ENCODE measurements around the gene MBNL2. TPM values are rescaled to one million over a fixed set of nuclear protein-coding genes. Genes with fewer than 3 reads are reported as not detected.

Gene MBNL2
- polyA plus RNA-seq, 4 donors: 59.5 to 70.3 (median 67.7) TPM

- no peak for DNase-seq (ENCODE audit: low read depth in 4 of 4, low spot score in 3 of 4)
Measured at GRCh38 chr13:97317933-97318332, 95.8 kb downstream of the MBNL2 start.

GRCh38 chr13:97318532-97318931 lies 96.4 kb downstream of the MBNL2 start:
- no peak for DNase-seq (ENCODE audit: low read depth in 4 of 4, low spot score in 3 of 4)

- DNase-seq (ENCODE audit: low read depth in 4 of 4, low spot score in 3 of 4): no peak
Measured at GRCh38 chr13:97319113-97319720, 97.1 kb downstream of the MBNL2 start.

GRCh38 chr13:97321101-97321500 lies 99.0 kb downstream of the MBNL2 start:
- DNase-seq (ENCODE audit: low read depth in 4 of 4, low spot score in 3 of 4): no peak

- no peak for DNase-seq (ENCODE audit: low read depth in 4 of 4, low spot score in 3 of 4)
Measured at GRCh38 chr13:97321616-97322321, 99.6 kb downstream of the MBNL2 start.

- no peak for DNase-seq (ENCODE audit: low read depth in 4 of 4, low spot score in 3 of 4)
Measured at GRCh38 chr13:97322740-97323342, 100.7 kb downstream of the MBNL2 start.

- no peak for DNase-seq (ENCODE audit: low read depth in 4 of 4, low spot score in 3 of 4)
Measured at GRCh38 chr13:97324115-97324514, 102.0 kb downstream of the MBNL2 start.

GRCh38 chr13:97325738-97326137 lies 103.6 kb downstream of the MBNL2 start:
- DNase-seq (ENCODE audit: low read depth in 4 of 4, low spot score in 3 of 4): no peak

GRCh38 chr13:97327086-97327485 lies 105.0 kb downstream of the MBNL2 start:
- DNase-seq (ENCODE audit: low read depth in 4 of 4, low spot score in 3 of 4): no peak

- no peak for DNase-seq (ENCODE audit: low read depth in 4 of 4, low spot score in 3 of 4)
Measured at GRCh38 chr13:97327506-97328221, 105.5 kb downstream of the MBNL2 start.

- DNase-seq (ENCODE audit: low read depth in 4 of 4, low spot score in 3 of 4): no peak
Measured at GRCh38 chr13:97328222-97328790, 106.2 kb downstream of the MBNL2 start.

GRCh38 chr13:97329331-97329730 lies 107.2 kb downstream of the MBNL2 start:
- DNase-seq (ENCODE audit: low read depth in 4 of 4, low spot score in 3 of 4): no peak

GRCh38 chr13:97330448-97330847 lies 108.3 kb downstream of the MBNL2 start:
- no peak for DNase-seq (ENCODE audit: low read depth in 4 of 4, low spot score in 3 of 4)

- no peak for DNase-seq (ENCODE audit: low read depth in 4 of 4, low spot score in 3 of 4)
Measured at GRCh38 chr13:97332742-97333141, 110.6 kb downstream of the MBNL2 start.

GRCh38 chr13:97333983-97334382 lies 111.8 kb downstream of the MBNL2 start:
- DNase-seq (ENCODE audit: low read depth in 4 of 4, low spot score in 3 of 4): no peak

- DNase-seq (ENCODE audit: low read depth in 4 of 4, low spot score in 3 of 4): no peak
Measured at GRCh38 chr13:97334690-97335089, 112.6 kb downstream of the MBNL2 start.

- DNase-seq (ENCODE audit: low read depth in 4 of 4, low spot score in 3 of 4): no peak
Measured at GRCh38 chr13:97335488-97336134, 113.5 kb downstream of the MBNL2 start.

- DNase-seq (ENCODE audit: low read depth in 4 of 4, low spot score in 3 of 4): no peak
Measured at GRCh38 chr13:97337985-97338499, 115.9 kb downstream of the MBNL2 start.

GRCh38 chr13:97338571-97338970 lies 116.4 kb downstream of the MBNL2 start:
- DNase-seq (ENCODE audit: low read depth in 4 of 4, low spot score in 3 of 4): no peak

Data from right renal pelvis (tissue), 4 donors.